H1 (cell line): ENCODE data around the gene SRRM4. TPM values are rescaled to one million over a fixed set of nuclear protein-coding genes. Genes with fewer than 3 reads are reported as not detected.
A peak's percentile ranks its signal among the peaks of the same experiment; 100 is the strongest.

Experiments used
- CTCF ChIA-PET: fragments of 300-600 bp; sonication (Branson Sonifier 250); formaldehyde crosslinking; loops from one replicate; lab custom pipeline; 2021; ENCODE audit not compliant: partially characterized antibody; lab: Charles Lee
- POLR2A ChIA-PET: fragments of 300-600 bp; sonication (Branson Sonifier 250); formaldehyde crosslinking; loops from one replicate; lab custom pipeline; 2021; ENCODE audit warnings: inconsistent platforms; ENCODE audit not compliant: partially characterized antibody; lab: Charles Lee
- DNase-seq, 2 experiments: peaks; one replicate each; pipeline versions ENCODE4 v3.0.0 to v3.0.0-alpha.2; 2010 to 2022; ENCODE audit warnings: low spot score in 2 of 2, low read depth in 1 of 2, mixed read lengths in 1 of 2
- FAIRE-seq: peaks from 2 replicates; lab custom pipeline; 2011; peaks lifted over from hg19 to GRCh38; lab: Jason Lieb, UNC
- H2AFZ ChIP-seq: 2 replicates; pipeline ENCODE4 v1.8.1; 2012; ENCODE audit warnings: low read length, inconsistent platforms
- H2AK5ac ChIP-seq: 2 replicates; pipeline ENCODE4 v1.6.1; 2013; ENCODE audit warnings: low read depth, low read length
- H2BK120ac ChIP-seq: replicated peaks from 2 replicates; pipeline ENCODE3; 2013; ENCODE audit warnings: low read depth, low read length, inconsistent platforms
- H2BK12ac ChIP-seq: 2 replicates; pipeline ENCODE4 v1.6.1; 2013; ENCODE audit warnings: low read depth, low read length
- H2BK15ac ChIP-seq: 2 replicates; pipeline ENCODE4 v1.6.1; 2013; ENCODE audit warnings: low read length
- H2BK20ac ChIP-seq: 2 replicates; pipeline ENCODE4 v1.6.1; 2013; ENCODE audit warnings: low read length
- H2BK5ac ChIP-seq: 2 replicates; pipeline ENCODE4 v1.6.1; 2013; ENCODE audit warnings: low read depth, low read length
- H3K14ac ChIP-seq: 2 replicates; pipeline ENCODE4 v1.6.1; 2013; ENCODE audit warnings: inconsistent platforms; ENCODE audit not compliant: insufficient read length
- H3K18ac ChIP-seq: 2 replicates; pipeline ENCODE4 v1.6.1; 2013; ENCODE audit warnings: low read length; ENCODE audit errors: extremely low read depth
- H3K23ac ChIP-seq: 2 replicates; pipeline ENCODE4 v1.6.1; 2013; ENCODE audit warnings: inconsistent platforms; ENCODE audit not compliant: insufficient read length
- H3K23me2 ChIP-seq: 2 replicates; pipeline ENCODE4 v1.6.1; 2013; ENCODE audit warnings: low read depth, low read length
- H3K27ac ChIP-seq: 2 replicates; pipeline ENCODE4 v1.6.1; 2011; ENCODE audit warnings: low read depth, low read length, inconsistent platforms
- H3K27me3 ChIP-seq, 4 experiments: replicated peaks in 1 of 4; 1 replicate in 1 of 4; 2 replicates in 3 of 4; pipeline versions ENCODE4 v1.6.1 to v1.8.1; 2011 to 2013; ENCODE audit warnings: low read length in 3 of 4, mild to moderate bottlenecking in 3 of 4, inconsistent platforms in 2 of 4, mixed read lengths in 2 of 4, moderate library complexity in 1 of 4; ENCODE audit not compliant: control insufficient read depth in 3 of 4, insufficient read depth in 3 of 4; ENCODE audit errors: extremely low read depth in 1 of 4
- H3K36me3 ChIP-seq, 4 experiments: 2 replicates each; pipeline versions ENCODE4 v1.6.1 to v1.8.1; 2011 to 2013; ENCODE audit warnings: mild to moderate bottlenecking in 4 of 4, low read length in 3 of 4, moderate library complexity in 2 of 4, control low read depth in 1 of 4, inconsistent platforms in 1 of 4; ENCODE audit not compliant: insufficient read depth in 4 of 4, control insufficient read depth in 2 of 4
- H3K4ac ChIP-seq: replicated peaks from 2 replicates; pipeline ENCODE3; 2013; ENCODE audit warnings: low read length, low read depth, mixed read lengths, inconsistent platforms; ENCODE audit not compliant: insufficient read length
- H3K4me1 ChIP-seq, 4 experiments: replicated peaks in 1 of 4; 1 replicate in 1 of 4; 2 replicates in 3 of 4; pipeline versions ENCODE4 v1.6.1 to v1.8.1; 2011 to 2013; ENCODE audit warnings: low read length in 3 of 4, inconsistent platforms in 2 of 4, mixed read lengths in 1 of 4; ENCODE audit not compliant: insufficient read depth in 4 of 4, control insufficient read depth in 3 of 4
- H3K4me2 ChIP-seq, 2 experiments: 2 replicates each; pipeline versions ENCODE4 v1.6.1 to v1.8.1; 2011 to 2013; ENCODE audit warnings: low read depth in 2 of 2, low read length in 2 of 2, control low read depth in 1 of 2, inconsistent platforms in 1 of 2, mild to moderate bottlenecking in 1 of 2; ENCODE audit not compliant: insufficient read depth in 1 of 2
- H3K4me3 ChIP-seq, 4 experiments: fragments of 200-600, 300-600 bp in 1 of 4; sonication (generic), shearing (Covaris generic), sonication (Bioruptor Twin) in 1 of 4; 2 replicates each; pipeline versions ENCODE4 v1.5.1 to v1.8.1; 2011 to 2016; ENCODE audit warnings: low read length in 4 of 4, low read depth in 3 of 4, control low read depth in 2 of 4, inconsistent platforms in 2 of 4, mild to moderate bottlenecking in 2 of 4, mixed read lengths in 1 of 4, moderate library complexity in 1 of 4; ENCODE audit not compliant: insufficient read depth in 2 of 4; ENCODE audit errors: extremely low read depth in 1 of 4
- H3K56ac ChIP-seq: replicated peaks from 2 replicates; pipeline ENCODE3; 2013; ENCODE audit warnings: low read depth, mild to moderate bottlenecking, mixed read lengths, low read length, inconsistent platforms; ENCODE audit not compliant: insufficient read length
- H3K79me1 ChIP-seq: 2 replicates; pipeline ENCODE4 v1.6.1; 2013; ENCODE audit warnings: low read depth, low read length, control low read depth
- H3K79me2 ChIP-seq, 2 experiments: 2 replicates each; pipeline versions ENCODE4 v1.6.1 to v1.8.1; 2012 to 2013; ENCODE audit warnings: low read length in 2 of 2, mild to moderate bottlenecking in 2 of 2, inconsistent platforms in 1 of 2; ENCODE audit not compliant: insufficient read depth in 2 of 2, control insufficient read depth in 1 of 2
- H3K9ac ChIP-seq, 4 experiments: replicated peaks in 1 of 4; 1 replicate in 1 of 4; 2 replicates in 3 of 4; pipeline versions ENCODE4 v1.6.1 to v1.8.1; 2011 to 2013; ENCODE audit warnings: low read depth in 3 of 4, low read length in 3 of 4, control low read depth in 2 of 4, mild to moderate bottlenecking in 2 of 4, moderate library complexity in 2 of 4, inconsistent platforms in 1 of 4; ENCODE audit errors: extremely low read depth in 1 of 4
- H3K9me3 ChIP-seq, 2 experiments: 2 replicates each; pipeline versions ENCODE4 v1.6.1 to v1.8.1; 2012 to 2013; ENCODE audit warnings: mild to moderate bottlenecking in 2 of 2, moderate library complexity in 2 of 2, control low read depth in 1 of 2, inconsistent platforms in 1 of 2, low read depth in 1 of 2, low read length in 1 of 2, mixed read lengths in 1 of 2; ENCODE audit not compliant: insufficient read depth in 2 of 2
- H4K20me1 ChIP-seq, 2 experiments: replicated peaks in 1 of 2; 2 replicates each; pipeline versions ENCODE3 to v1.8.1; 2011 to 2013; ENCODE audit warnings: inconsistent platforms in 2 of 2, low read length in 2 of 2, mild to moderate bottlenecking in 1 of 2; ENCODE audit not compliant: insufficient read depth in 2 of 2, control insufficient read depth in 1 of 2
- H4K5ac ChIP-seq: 2 replicates; pipeline ENCODE4 v1.6.1; 2013; ENCODE audit warnings: low read length, low read depth, mixed read lengths, inconsistent platforms; ENCODE audit not compliant: insufficient read length
- H4K8ac ChIP-seq: 2 replicates; pipeline ENCODE4 v1.8.0; 2013; ENCODE audit warnings: mild to moderate bottlenecking, moderate library complexity, low read length, inconsistent platforms; ENCODE audit not compliant: insufficient read depth; ENCODE audit errors: extremely low read depth
- H4K91ac ChIP-seq: replicated peaks from 2 replicates; pipeline ENCODE3; 2013; ENCODE audit warnings: low read length, mixed read lengths, inconsistent platforms; ENCODE audit not compliant: insufficient read length
- ATF3 ChIP-seq: IDR thresholded peaks from 2 replicates; pipeline ENCODE4 v1.6.1; 2011; ENCODE audit warnings: low read depth, mild to moderate bottlenecking, low read length; ENCODE audit not compliant: insufficient read depth
- CEBPB ChIP-seq: IDR thresholded peaks from 2 replicates; pipeline ENCODE4 v1.6.1; 2012; ENCODE audit warnings: low read depth, low read length
- CREB1 ChIP-seq: IDR thresholded peaks from 2 replicates; pipeline ENCODE4 v1.6.1; 2012; ENCODE audit warnings: inconsistent platforms
- CTCF ChIP-seq, 3 experiments: IDR thresholded peaks; 1 replicate in 2 of 3; 2 replicates in 1 of 3; pipeline versions ENCODE4 v1.5.1 to v1.6.1; 2011; ENCODE audit warnings: low read length in 3 of 3, mild to moderate bottlenecking in 3 of 3, inconsistent platforms in 2 of 3, low read depth in 1 of 3, moderate library complexity in 1 of 3; ENCODE audit not compliant: insufficient read depth in 1 of 3; ENCODE audit errors: control extremely low read depth in 1 of 3
- E2F6 ChIP-seq: IDR thresholded peaks from 2 replicates; pipeline ENCODE4 v1.6.1; 2012; ENCODE audit warnings: inconsistent platforms
- EZH2 ChIP-seq: fragments of 200-600 bp; sonication (generic); IDR thresholded peaks from 2 replicates; pipeline ENCODE4 v1.7.1; 2012; ENCODE audit warnings: low read depth, mild to moderate bottlenecking, moderate library complexity, low read length, inconsistent platforms; ENCODE audit not compliant: severe bottlenecking
- HDAC6 ChIP-seq: IDR thresholded peaks from one replicate; pipeline ENCODE4 v1.7.1; 2012; ENCODE audit warnings: low read depth, mild to moderate bottlenecking, inconsistent platforms, low read length, moderate library complexity
- NRF1 ChIP-seq: IDR thresholded peaks from 2 replicates; pipeline ENCODE4 v1.6.1; 2011; ENCODE audit warnings: mild to moderate bottlenecking, low read depth, low read length, improper control_type of control experiment
- SP1 ChIP-seq: IDR thresholded peaks from 2 replicates; pipeline ENCODE4 v1.6.1; 2011; ENCODE audit warnings: low read depth, low read length
- YY1 ChIP-seq: IDR thresholded peaks from 2 replicates; pipeline ENCODE4 v1.6.1; 2011; ENCODE audit warnings: low read depth, mild to moderate bottlenecking, low read length
- WGBS, 2 experiments: shearing (Covaris generic) in 1 of 2; methylation state at CpG; one replicate each; pipeline versions ENCODE4 v1.1.6 to v1.1.7; 2013 to 2015; ENCODE audit warnings: low lambda C conversion rate in 2 of 2, mixed read lengths in 2 of 2, inconsistent platforms in 1 of 2, low coverage in 1 of 2, missing lambda C conversion rate in 1 of 2; ENCODE audit not compliant: insufficient replicate concordance in 2 of 2, insufficient coverage in 1 of 2, insufficient read length in 1 of 2; ENCODE audit errors: extremely low coverage in 1 of 2, missing lambda C conversion rate in 1 of 2; 5-methylcytosine and 5-hydroxymethylcytosine counted together
- polyA plus RNA-seq, 7 experiments: library from polyadenylated mRNA; depleted of rRNA in 3 of 7; stranded (reverse) in 5 of 7; unstranded in 2 of 7; fragments of >200 nt in 5 of 7; fragments of 200-250 nt in 2 of 7; gene quantifications; 1 replicate in 5 of 7; 2 replicates in 1 of 7; 4 replicates in 1 of 7; pipeline versions ENCODE4 v1.2.1 to v1.2.3, GENCODE V29; 2011 to 2013; ENCODE audit warnings: missing spikeins in 2 of 7, mixed read lengths in 2 of 7
- total RNA-seq: library from RNA; stranded (reverse); fragmentation: NEBNext Ultra II Directional; extraction: Animal tissue kit (Norgen Biotek cat#: 25700); gene quantifications from 2 replicates; pipeline ENCODE4 v1.2.1, GENCODE V29; 2021

SRRM4 gene
- total and polyA plus RNA-seq, 2 of the 8 experiments (the other 6 are each of a cell fraction or from before 2014, with no cell fraction given) = 0.53 to 1.1 TPM

GRCh38 chr12:119024356-119024755 is 43.0 kb downstream of the SRRM4 start:
- H3K4ac ChIP-seq = no peak overlapping the region
- ChIA-PET POLR2A (interaction anchor here (1.2 to 1.3 kb wide), 2 partner anchors 18 to 47 kb away, joined by 3 read pairs; no protein-coding TSS in a partner anchor), CTCF (interaction anchor here (0.7 to 2.4 kb wide), 4 partner anchors 13 to 389 kb away, joined by 3 to 7 read pairs (median 4); partner anchors contain the start of gene SRRM4)
- peaks cover 0 to 14% (median 10%) of the 10 kb centered on the region in 4 experiments; a peak in 6 of 7 replicates for H3K4me1 ChIP-seq
- H4K8ac ChIP-seq = no peak overlapping the region
- no peak for DNase-seq
- no peaks in the 10 kb centered on the region for H3K79me1 ChIP-seq
- no peak overlapping the region for H2AK5ac ChIP-seq
- no peaks in the 10 kb centered on the region for H3K27me3 ChIP-seq
- no peak overlapping the region for H3K56ac ChIP-seq
- no peak overlapping the region for H3K4me2 ChIP-seq
- no peak overlapping the region for H3K14ac ChIP-seq
- H3K23me2 ChIP-seq = no peaks in the 10 kb centered on the region
- H3K23ac ChIP-seq = no peak overlapping the region
- no peak overlapping the region for H2BK20ac ChIP-seq
- no peaks in the 10 kb centered on the region for H4K20me1 ChIP-seq
- H2BK12ac ChIP-seq = no peak overlapping the region
- no peak overlapping the region for H3K4me3 ChIP-seq
- no peak overlapping the region for H3K27ac ChIP-seq
- H4K91ac ChIP-seq = no peak overlapping the region
- no peaks in the 10 kb centered on the region for H3K79me2 ChIP-seq
- H3K9ac ChIP-seq = no peak overlapping the region
- no peak overlapping the region for H4K5ac ChIP-seq
- H2BK5ac ChIP-seq = no peak overlapping the region
- 0 out of 4 replicates have a peak, but pooled peaks cover 0 to 4% of the 10 kb centered on the region in 2 experiments for H3K9me3 ChIP-seq
- no peak for FAIRE-seq
- H3K18ac ChIP-seq = no peak overlapping the region
- 0 out of 2 replicates have a peak overlapping the region, but pooled peaks have one; percentile 24 for H2BK15ac ChIP-seq
- 74% methylated on average over 3 of the region's 3 CpGs; no CpG with 5 or more reads in 1 of the 2 experiments for WGBS, 2 experiments
- no peak overlapping the region for H2BK120ac ChIP-seq
- no peak overlapping the region for H2AFZ ChIP-seq
- H3K36me3 ChIP-seq = no peaks in the 10 kb centered on the region
- TF ChIP-seq HDAC6 (no peak), ATF3 (no peak), EZH2 (no peak), CEBPB (no peak), CTCF (IDR thresholded peaks at IDR 0.05; ENCODE audit: control extremely low read depth in 1 of 3, insufficient read depth in 1 of 3, low read depth in 1 of 3, low read length in 3 of 3) (no peak), CREB1 (no peak), NRF1 (no peak), E2F6 (no peak), SP1 (no peak), YY1 (no peak)
